ENCODE measurements around the gene ZNF184. TPM values are rescaled to one million over a fixed set of nuclear protein-coding genes. Genes with fewer than 3 reads are reported as not detected.

ZNF184 gene
- total RNA-seq, 1 experiment from 2014 or later: 7.1 TPM

DNA sequence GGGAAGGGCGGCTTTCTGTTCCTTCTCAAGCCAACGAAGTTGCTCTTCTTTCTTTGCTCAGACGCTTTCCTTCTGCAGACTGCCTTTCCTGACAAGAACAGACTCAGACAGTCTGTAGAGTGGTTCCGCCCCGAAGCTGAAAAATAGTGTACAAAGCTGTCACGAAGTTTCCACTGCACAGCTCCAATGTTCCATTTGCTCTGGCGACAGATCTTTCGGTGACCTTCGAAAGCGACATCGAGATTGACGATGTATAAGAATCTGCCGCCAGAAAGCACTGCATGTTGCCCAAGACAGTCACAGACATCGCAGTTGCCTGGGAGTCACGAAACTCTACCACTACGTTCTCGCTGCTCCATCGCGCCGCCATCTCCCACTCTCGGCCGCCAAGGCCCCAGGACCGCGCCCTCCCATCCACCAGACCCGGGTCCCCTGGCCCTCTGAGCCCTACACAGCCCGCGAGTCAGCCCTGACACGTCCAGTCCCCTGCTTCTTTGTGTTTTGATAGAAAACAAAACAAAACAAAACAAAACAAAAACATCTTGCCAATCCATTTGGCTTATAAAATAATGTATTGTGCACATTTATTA is 42.1 kb upstream of the ZNF184 start (continued):
- TF ChIP-seq RORB (CRISPR knock-in tag; IDR thresholded peaks at IDR 0.05) (no peak), TEAD1 (CRISPR knock-in tag; IDR thresholded peaks at IDR 0.05) (no peak), ZNF232 (CRISPR knock-in tag; IDR thresholded peaks at IDR 0.05) (no peak), SMAD4 (CRISPR knock-in tag; IDR thresholded peaks at IDR 0.05) (no peak), NFYB (CRISPR knock-in tag; conservative IDR thresholded peaks at IDR 0.05; ENCODE audit: low read depth) (no peak), NFATC4 (CRISPR knock-in tag; IDR thresholded peaks at IDR 0.05) (no peak)
- TF ChIP-seq, protein P1, sequence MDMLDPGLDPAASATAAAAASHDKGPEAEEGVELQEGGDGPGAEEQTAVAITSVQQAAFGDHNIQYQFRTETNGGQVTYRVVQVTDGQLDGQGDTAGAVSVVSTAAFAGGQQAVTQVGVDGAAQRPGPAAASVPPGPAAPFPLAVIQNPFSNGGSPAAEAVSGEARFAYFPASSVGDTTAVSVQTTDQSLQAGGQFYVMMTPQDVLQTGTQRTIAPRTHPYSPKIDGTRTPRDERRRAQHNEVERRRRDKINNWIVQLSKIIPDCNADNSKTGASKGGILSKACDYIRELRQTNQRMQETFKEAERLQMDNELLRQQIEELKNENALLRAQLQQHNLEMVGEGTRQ (CRISPR knock-in tag; IDR thresholded peaks at IDR 0.05): no peak
- TF ChIP-seq, protein P2, sequence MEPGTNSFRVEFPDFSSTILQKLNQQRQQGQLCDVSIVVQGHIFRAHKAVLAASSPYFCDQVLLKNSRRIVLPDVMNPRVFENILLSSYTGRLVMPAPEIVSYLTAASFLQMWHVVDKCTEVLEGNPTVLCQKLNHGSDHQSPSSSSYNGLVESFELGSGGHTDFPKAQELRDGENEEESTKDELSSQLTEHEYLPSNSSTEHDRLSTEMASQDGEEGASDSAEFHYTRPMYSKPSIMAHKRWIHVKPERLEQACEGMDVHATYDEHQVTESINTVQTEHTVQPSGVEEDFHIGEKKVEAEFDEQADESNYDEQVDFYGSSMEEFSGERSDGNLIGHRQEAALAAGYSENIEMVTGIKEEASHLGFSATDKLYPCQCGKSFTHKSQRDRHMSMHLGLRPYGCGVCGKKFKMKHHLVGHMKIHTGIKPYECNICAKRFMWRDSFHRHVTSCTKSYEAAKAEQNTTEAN (CRISPR knock-in tag; IDR thresholded peaks at IDR 0.05): no peak

DNA sequence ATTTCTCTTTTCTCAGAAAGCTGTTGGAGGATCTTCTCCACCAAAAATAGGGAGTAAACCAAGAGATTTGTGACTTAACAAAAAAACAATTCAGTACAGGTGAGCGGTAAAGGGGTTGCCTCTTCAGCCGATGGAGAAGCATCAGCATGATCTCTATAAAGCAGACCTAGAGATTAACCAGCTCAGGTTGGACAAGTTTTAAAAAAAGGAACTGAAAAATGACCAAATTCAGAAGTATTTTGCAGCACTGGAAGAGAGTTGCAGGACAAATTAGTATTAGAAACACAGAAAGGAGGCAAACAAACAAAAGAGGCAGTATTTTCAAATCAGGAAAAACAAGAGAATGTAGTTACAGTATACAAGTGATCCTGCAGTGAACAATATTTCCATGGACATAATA is 39.6 kb upstream of the ZNF184 start:
- ChIA-PET POLR2A (no interaction called here), CTCF (no interaction called here)
- DNase-seq (ENCODE audit: low spot score) (no peak), ATAC-seq (no peak)
- H3K27me3 Mint-ChIP-seq (ENCODE audit: low read depth): peaks cover 43% of the 10 kb centered on the region
- H3K9me3 Mint-ChIP-seq: no peaks in the 10 kb centered on the region
- H3K4me1 Mint-ChIP-seq: peaks cover 11% of the 10 kb centered on the region
- TF ChIP-seq, protein P3, sequence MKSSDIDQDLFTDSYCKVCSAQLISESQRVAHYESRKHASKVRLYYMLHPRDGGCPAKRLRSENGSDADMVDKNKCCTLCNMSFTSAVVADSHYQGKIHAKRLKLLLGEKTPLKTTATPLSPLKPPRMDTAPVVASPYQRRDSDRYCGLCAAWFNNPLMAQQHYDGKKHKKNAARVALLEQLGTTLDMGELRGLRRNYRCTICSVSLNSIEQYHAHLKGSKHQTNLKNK (CRISPR knock-in tag; IDR thresholded peaks at IDR 0.05): no peak
- TF ChIP-seq HMGA2 (CRISPR knock-in tag; IDR thresholded peaks at IDR 0.05): no peak
- TF ChIP-seq NR2C2 (CRISPR knock-in tag; IDR thresholded peaks at IDR 0.05): no peak
- TF ChIP-seq CBFB (CRISPR knock-in tag; IDR thresholded peaks at IDR 0.05; ENCODE audit: low read depth): no peak
- TF ChIP-seq GRHL2 (CRISPR knock-in tag; IDR thresholded peaks at IDR 0.05; ENCODE audit: insufficient replicate concordance, severe bottlenecking): no peak
- no peak for TF ChIP-seq FOXK1 (CRISPR knock-in tag; IDR thresholded peaks at IDR 0.05)
- TF ChIP-seq, protein P2 (CRISPR knock-in tag; IDR thresholded peaks at IDR 0.05): no peak
- no peak for TF ChIP-seq CREB1 (CRISPR knock-in tag; IDR thresholded peaks at IDR 0.05)
- no peak for TF ChIP-seq ZNF416 (CRISPR knock-in tag; IDR thresholded peaks at IDR 0.05)
- no peak for TF ChIP-seq ELF4 (CRISPR knock-in tag; IDR thresholded peaks at IDR 0.05; ENCODE audit: low read depth)
- no peak for TF ChIP-seq SOX15 (CRISPR knock-in tag; IDR thresholded peaks at IDR 0.05)
- TF ChIP-seq NFE2L1 (CRISPR knock-in tag; IDR thresholded peaks at IDR 0.05): no peak
- TF ChIP-seq, protein P4, sequence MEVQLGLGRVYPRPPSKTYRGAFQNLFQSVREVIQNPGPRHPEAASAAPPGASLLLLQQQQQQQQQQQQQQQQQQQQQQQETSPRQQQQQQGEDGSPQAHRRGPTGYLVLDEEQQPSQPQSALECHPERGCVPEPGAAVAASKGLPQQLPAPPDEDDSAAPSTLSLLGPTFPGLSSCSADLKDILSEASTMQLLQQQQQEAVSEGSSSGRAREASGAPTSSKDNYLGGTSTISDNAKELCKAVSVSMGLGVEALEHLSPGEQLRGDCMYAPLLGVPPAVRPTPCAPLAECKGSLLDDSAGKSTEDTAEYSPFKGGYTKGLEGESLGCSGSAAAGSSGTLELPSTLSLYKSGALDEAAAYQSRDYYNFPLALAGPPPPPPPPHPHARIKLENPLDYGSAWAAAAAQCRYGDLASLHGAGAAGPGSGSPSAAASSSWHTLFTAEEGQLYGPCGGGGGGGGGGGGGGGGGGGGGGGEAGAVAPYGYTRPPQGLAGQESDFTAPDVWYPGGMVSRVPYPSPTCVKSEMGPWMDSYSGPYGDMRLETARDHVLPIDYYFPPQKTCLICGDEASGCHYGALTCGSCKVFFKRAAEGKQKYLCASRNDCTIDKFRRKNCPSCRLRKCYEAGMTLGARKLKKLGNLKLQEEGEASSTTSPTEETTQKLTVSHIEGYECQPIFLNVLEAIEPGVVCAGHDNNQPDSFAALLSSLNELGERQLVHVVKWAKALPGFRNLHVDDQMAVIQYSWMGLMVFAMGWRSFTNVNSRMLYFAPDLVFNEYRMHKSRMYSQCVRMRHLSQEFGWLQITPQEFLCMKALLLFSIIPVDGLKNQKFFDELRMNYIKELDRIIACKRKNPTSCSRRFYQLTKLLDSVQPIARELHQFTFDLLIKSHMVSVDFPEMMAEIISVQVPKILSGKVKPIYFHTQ (CRISPR knock-in tag; IDR thresholded peaks at IDR 0.05): no peak
- TF ChIP-seq PRRX2 (CRISPR knock-in tag; IDR thresholded peaks at IDR 0.05): no peak
- no peak for TF ChIP-seq TP53 (CRISPR knock-in tag; IDR thresholded peaks at IDR 0.05)
- H3K4me3 Mint-ChIP-seq: no peak overlapping the region
- no peak overlapping the region for H3K27ac Mint-ChIP-seq
- no peaks in the 10 kb centered on the region for H3K36me3 Mint-ChIP-seq
